Neural cell (in vitro differentiated cells): ENCODE measurements around the gene DACT2.

Source experiments
- CTCF ChIP-seq: fragments of 450-650 bp; IDR thresholded peaks from 2 replicates; pipeline ENCODE4 v1.5.1; 2014; ENCODE audit warnings: antibody characterized with exemption, mild to moderate bottlenecking, moderate library complexity; ENCODE audit not compliant: poor library complexity, severe bottlenecking
- MXI1 ChIP-seq: fragments of 450-650 bp; conservative IDR thresholded peaks from 2 replicates; pipeline ENCODE4 v1.6.1; 2014; ENCODE audit warnings: antibody characterized with exemption, mild to moderate bottlenecking; ENCODE audit not compliant: poor library complexity, severe bottlenecking
- REST ChIP-seq: IDR thresholded peaks from 2 replicates; pipeline ENCODE4 v1.6.1; 2012; ENCODE audit warnings: borderline replicate concordance
- TAF1 ChIP-seq: IDR thresholded peaks from 2 replicates; pipeline ENCODE4 v1.6.1; 2012; ENCODE audit warnings: low read depth

GRCh38 chr6:168314021-168314420, 5.6 kb downstream of the DACT2 start:
- TF ChIP-seq CTCF (no peak), MXI1 (no peak), TAF1 (no peak), REST (no peak)
